Stomach (tissue), 4 donors: ENCODE measurements around the gene PDIA6.

Experiments
- CTCF ChIP-seq, 7 experiments: fragments of 450-650 bp in 4 of 7; fragments of 200-600 bp in 3 of 7; sonication (generic) in 3 of 7; IDR thresholded peaks; one replicate each; pipeline ENCODE4 v1.5.1; 2016 to 2019; ENCODE audit warnings: antibody characterized with exemption in 7 of 7, control low read depth in 2 of 7, mild to moderate bottlenecking in 1 of 7
- POLR2A ChIP-seq, 4 donors: fragments of 450-650 bp; IDR thresholded peaks; one replicate each; pipeline ENCODE4 v1.6.1; 2016; ENCODE audit warnings: antibody characterized with exemption in 4 of 4, control low read depth in 2 of 4, mild to moderate bottlenecking in 1 of 4, moderate library complexity in 1 of 4
- POLR2AphosphoS5 ChIP-seq, 3 donors: sonication (generic); formaldehyde crosslinking; IDR thresholded peaks; one replicate each; pipeline ENCODE4 v1.6.1; 2016; ENCODE audit warnings: antibody characterized with exemption in 3 of 3

- TF ChIP-seq CTCF (IDR thresholded peaks at IDR 0.05) (no peak), POLR2A (IDR thresholded peaks at IDR 0.05) (no peak), POLR2AphosphoS5 (IDR thresholded peaks at IDR 0.05) (no peak)
Observed at GRCh38 chr2:10842506-10842905, 29.9 kb upstream of the PDIA6 start.
